HL-60/S4 treated with phorbol 12-myristate 13-acetate at 8.2 ng/mL for 4 days and 3 days (cell line): ENCODE measurements around the gene CHRD.

Experiments
- in situ Hi-C: fragments of 300-500 bp; cut with MboI; formaldehyde crosslinking; loops from 2 replicates; pipeline ENCODE4 v1.15.0; 2022; ENCODE audit warnings: low sequenced_read_pairs

The CHRD gene

GRCh38 chr3:184381261-184382224 lies 1.7 kb downstream of the CHRD start:
- in situ Hi-C loops, result loop anchor here (25.0 kb wide), 1 partner anchor 406 kb away; no protein-coding TSS in a partner anchor

GRCh38 chr3:184382326-184383032 lies 2.6 kb downstream of the CHRD start:
- in situ Hi-C loops, result loop anchor here (25.0 kb wide), 1 partner anchor 405 kb away; no protein-coding TSS in a partner anchor

DNA sequence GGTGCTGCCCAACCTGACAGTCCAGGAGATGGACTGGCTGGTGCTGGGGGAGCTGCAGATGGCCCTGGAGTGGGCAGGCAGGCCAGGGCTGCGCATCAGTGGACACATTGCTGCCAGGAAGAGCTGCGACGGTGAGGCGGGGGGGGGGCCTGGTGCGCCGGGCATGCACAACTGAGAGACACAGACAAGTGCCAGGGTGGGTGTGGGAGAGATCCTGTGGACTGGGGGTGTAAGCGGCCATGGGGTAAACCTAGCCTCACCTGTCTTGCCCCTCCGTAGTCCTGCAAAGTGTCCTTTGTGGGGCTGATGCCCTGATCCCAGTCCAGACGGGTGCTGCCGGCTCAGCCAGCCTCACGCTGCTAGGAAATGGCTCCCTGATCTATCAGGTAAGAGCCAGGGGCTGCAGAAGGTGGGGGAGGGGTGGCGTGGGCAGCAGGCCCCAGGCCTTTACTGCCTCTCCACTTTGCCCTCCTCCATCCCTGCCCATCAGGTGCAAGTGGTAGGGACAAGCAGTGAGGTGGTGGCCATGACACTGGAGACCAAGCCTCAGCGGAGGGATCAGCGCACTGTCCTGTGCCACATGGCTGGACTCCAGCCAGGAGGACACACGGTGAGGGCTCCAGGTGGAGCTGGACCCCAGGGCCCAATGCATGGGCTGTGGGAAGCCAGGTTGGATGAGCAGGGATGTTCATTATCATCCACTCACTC lies 3.3 kb downstream of the CHRD start:
- in situ Hi-C loops, result loop anchor here (25.0 kb wide), 1 partner anchor 404 kb away; no protein-coding TSS in a partner anchor

- in situ Hi-C loops, result loop anchor here (25.0 kb wide), 1 partner anchor 403 kb away; no protein-coding TSS in a partner anchor
These were observed 4.5 kb downstream of the CHRD start for GRCh38 chr3:184384342-184384741.

GRCh38 chr3:184384856-184385422 lies 5.1 kb downstream of the CHRD start:
- in situ Hi-C loops, result loop anchor here (25.0 kb wide), 1 partner anchor 402 kb away; no protein-coding TSS in a partner anchor

DNA sequence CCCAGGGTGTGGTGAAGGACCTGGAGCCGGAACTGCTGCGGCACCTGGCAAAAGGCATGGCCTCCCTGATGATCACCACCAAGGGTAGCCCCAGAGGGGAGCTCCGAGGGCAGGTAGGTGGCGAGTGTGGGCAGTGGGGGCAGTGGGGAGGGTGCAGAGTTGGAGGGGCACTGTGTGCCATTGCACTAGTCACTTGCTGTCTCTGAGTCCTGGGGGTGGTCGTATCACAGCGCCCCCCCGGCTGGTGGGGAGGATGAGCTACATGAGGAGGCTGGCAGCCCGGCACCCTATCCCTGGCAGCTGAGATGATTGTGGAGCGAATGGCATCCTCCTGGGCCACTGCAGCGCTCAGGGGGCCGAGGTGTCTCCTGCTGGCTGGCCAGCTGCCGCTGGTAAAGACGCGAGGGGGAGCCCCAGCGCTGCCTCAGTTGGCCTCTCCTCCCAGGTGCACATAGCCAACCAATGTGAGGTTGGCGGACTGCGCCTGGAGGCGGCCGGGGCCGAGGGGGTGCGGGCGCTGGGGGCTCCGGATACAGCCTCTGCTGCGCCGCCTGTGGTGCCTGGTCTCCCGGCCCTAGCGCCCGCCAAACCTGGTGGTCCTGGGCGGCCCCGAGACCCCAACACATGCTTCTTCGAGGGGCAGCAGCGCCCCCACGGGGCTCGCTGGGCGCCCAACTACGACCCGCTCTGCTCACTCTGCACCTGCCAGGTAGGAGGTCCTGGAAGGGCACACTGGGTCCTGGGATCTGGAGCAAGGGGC lies 6.4 kb downstream of the CHRD start:
- in situ Hi-C loops, result loop anchor here (25.0 kb wide), 1 partner anchor 401 kb away; no protein-coding TSS in a partner anchor

DNA sequence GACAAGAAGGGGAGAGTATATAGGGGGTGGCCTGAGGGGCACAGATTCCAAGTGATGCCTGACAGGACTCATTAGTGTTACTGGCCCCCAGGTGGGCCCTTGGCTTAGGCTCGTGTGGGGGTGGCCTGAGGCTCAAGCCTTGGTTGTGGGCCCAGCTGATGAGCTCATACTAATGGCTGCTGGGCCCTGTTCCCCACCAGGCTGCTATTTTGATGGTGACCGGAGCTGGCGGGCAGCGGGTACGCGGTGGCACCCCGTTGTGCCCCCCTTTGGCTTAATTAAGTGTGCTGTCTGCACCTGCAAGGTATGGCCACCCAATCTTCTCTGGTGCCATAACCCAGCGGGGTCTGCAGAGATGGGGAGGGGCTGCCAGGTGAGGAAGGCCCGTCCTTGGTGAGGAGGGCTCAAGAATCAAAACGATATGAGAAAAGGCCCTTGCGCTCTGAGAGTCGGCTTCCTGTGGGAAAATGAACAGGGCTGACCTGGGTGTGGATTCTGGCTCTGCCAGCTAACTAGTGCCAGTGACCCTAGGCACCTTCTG lies 7.4 kb downstream of the CHRD start:
- in situ Hi-C loops, result loop anchor here (25.0 kb wide), 1 partner anchor 400 kb away; no protein-coding TSS in a partner anchor

DNA sequence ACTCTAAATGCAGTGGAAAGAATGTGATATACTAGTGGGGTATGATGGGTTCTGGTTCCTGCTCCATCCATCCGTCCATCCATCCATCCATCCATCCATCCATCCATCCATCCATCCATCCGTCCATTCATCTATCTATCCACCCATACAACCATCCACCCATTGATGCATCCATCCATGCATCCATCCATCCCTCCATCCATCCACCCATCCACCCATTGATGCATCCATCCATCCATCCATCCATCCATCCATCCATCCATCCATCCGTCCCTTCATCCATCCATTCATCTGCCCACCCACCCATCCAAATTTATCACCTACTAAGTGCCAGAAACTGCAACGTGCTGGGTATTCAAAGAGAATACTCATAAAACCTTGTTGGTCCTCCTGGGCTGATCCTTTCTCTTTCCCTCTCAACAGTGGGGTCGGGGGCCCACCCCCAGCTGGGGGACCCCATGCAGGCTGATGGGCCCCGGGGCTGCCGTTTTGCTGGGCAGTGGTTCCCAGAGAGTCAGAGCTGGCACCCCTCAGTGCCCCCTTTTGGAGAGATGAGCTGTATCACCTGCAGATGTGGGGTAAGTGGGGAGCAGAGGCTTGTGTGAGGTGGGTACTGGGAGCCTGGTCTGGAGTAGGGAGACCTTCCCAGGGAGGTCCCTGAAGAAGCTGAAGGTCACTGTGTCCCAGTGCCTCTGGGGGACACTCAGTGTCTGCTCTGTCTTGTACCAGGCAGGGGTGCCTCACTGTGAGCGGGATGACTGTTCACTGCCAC lies 8.5 kb downstream of the CHRD start:
- in situ Hi-C loops, result loop anchor here (25.0 kb wide), 1 partner anchor 399 kb away; no protein-coding TSS in a partner anchor

GRCh38 chr3:184388936-184389230 lies 9.0 kb downstream of the CHRD start:
- in situ Hi-C loops, result loop anchor here (25.0 kb wide), 1 partner anchor 398 kb away; no protein-coding TSS in a partner anchor

DNA sequence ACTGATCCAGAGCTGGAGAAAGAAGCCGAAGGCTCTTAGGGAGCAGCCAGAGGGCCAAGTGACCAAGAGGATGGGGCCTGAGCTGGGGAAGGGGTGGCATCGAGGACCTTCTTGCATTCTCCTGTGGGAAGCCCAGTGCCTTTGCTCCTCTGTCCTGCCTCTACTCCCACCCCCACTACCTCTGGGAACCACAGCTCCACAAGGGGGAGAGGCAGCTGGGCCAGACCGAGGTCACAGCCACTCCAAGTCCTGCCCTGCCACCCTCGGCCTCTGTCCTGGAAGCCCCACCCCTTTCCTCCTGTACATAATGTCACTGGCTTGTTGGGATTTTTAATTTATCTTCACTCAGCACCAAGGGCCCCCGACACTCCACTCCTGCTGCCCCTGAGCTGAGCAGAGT lies 9.5 kb downstream of the CHRD start:
- in situ Hi-C loops, result loop anchor here (25.0 kb wide), 1 partner anchor 398 kb away; no protein-coding TSS in a partner anchor

DNA sequence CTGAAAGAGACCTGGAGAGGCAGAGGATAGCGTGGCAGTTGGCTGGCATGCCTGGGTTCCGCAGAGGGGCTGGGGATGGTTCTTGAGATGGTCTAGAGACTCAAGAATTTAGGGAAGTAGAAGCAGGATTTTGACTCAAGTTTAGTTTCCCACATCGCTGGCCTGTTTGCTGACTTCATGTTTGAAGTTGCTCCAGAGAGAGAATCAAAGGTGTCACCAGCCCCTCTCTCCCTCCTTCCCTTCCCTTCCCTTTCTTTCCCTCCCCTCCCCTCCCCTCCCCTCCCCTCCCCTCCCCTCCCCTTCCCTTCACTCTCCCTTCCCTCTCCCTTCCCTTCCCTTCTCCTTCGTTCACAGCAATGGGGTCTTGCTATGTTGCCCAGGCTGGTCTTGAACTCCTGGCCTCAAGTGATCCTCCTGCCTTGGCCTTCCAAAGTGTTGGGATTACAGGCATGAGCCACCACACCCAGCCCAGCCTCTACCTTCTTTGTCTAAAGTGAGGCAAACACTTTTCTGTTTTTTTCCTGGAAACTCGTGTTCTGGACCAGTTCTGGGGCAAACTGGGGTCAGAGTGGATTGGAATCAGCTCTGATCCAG lies 10.2 kb downstream of the CHRD start:
- in situ Hi-C loops, result loop anchor here (25.0 kb wide), 1 partner anchor 397 kb away; no protein-coding TSS in a partner anchor

GRCh38 chr3:184391266-184391665 lies 11.4 kb downstream of the CHRD start:
- in situ Hi-C loops, result loop anchor here (25.0 kb wide), 1 partner anchor 396 kb away; no protein-coding TSS in a partner anchor

DNA sequence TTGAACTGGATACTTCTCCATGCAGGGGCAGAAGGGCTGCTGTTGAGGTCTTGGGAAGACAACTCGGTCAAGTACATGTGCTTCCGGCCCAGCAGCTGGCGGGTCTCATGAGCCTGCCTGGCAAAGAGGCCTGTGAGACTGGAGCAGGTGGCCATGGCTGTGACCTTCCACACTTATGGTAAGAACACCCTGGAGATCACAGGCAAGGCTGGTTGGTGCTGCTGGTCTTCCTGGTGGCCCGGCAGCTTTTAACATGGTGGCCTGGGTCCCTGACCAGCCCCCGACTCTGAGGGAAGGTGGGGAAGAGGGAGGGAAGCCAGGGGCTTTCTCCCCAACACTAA lies 15.4 kb downstream of the CHRD start:
- in situ Hi-C loops, result loop anchor here (25.0 kb wide), 1 partner anchor 392 kb away; no protein-coding TSS in a partner anchor

- in situ Hi-C loops, result loop anchor here (25.0 kb wide), 1 partner anchor 388 kb away; no protein-coding TSS in a partner anchor
These were observed 19.6 kb downstream of the CHRD start for GRCh38 chr3:184399410-184399809.

DNA sequence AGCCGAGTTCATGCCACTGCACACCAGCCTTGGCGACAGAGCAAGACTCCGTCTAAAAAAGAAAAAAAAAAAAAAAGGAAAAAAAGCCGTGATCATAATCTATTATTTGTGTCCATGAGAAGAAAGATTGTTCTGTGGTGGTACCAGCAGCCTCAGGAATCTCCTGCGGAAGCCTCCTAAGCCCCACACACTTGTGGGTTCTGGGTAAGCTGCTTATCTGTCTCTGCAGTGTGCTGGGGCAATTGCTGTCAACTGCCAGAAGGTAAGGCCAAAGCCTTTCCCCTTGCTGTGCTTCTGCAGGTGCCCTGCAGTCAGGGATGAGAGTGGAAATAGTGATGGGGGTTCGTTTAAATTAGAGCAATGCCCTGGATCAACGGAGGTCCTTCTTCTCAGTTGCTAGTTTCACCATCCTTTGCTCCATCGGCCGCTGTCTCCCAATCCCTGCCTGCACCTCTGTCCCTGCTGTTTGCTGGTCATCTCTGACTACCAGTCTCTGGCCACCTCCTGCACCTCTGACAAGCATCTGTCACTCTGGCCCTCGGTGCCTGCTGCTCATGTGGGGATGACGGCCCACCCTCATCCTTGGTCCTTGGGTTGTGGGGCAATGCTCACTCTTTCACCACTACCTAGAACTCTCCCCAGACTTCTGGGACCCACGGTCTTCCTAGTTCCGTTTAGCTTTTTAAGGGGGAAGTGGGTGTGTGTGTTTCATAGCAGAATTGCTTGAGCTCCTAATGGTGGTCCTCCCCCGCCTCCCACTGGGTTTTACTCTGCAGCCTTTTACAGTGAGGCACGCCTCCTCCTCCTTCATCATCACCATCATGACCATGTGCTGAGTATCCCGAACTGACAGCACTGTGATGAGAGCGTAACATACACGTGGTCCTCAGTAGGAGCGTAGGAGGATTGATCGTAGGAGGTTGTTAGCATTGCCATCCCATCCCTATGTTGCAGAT lies 25.5 kb downstream of the CHRD start:
- in situ Hi-C loops, result loop anchor here (25.0 kb wide), 1 partner anchor 132 kb away; no protein-coding TSS in a partner anchor

DNA sequence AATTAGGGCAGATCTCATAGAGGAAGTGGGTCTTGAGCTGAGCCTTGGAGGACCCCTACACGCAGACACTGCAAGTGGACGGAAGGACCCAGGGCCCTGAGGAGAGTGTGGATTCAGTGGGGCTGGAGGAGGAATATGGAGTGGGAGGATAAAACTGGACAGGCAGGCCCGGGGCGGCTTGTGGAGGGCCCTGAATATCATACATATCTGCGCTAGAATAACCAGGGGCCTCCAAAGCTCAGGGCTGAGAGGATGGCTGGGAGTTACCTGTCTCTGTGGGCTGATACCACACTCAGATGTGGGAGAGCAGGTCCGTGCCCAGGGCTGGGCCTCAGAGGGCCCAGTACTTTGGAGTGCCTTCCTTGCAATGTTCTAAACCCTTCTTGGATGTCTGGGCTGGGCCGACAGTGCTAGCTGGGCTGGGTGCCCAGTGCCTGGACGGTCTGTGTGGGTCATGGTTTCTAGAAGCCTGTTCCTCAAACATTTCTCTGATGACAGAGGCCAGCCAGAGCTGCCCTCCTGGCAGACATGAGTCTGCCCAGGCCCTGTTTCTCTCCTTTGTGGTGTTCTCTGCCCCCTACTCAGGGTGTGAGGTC lies 29.6 kb downstream of the CHRD start:
- in situ Hi-C loops, result loop anchor here (25.0 kb wide), 1 partner anchor 128 kb away; no protein-coding TSS in a partner anchor
